HG03432 (cell line): ENCODE measurements around the gene EFNA5.
"Not testable (repeated sequence)": the region's sequence is repeated elsewhere in the genome, so short reads cannot be mapped to it uniquely, and the experiment has no call there.

ENCODE experiments used
- ATAC-seq: cut with Tn5 transposase; IDR thresholded peaks from one replicate; pipeline ENCODE4 v1.9.1; 2021; ENCODE audit warnings: mild to moderate bottlenecking, moderate library complexity; ENCODE audit not compliant: unreplicated experiment

Gene EFNA5

GRCh38 chr5:107378218-107378899, 292.4 kb downstream of the EFNA5 start:
- no peak for ATAC-seq

- ATAC-seq: no peak
These were observed 293.5 kb downstream of the EFNA5 start for GRCh38 chr5:107377277-107377609.

DNA sequence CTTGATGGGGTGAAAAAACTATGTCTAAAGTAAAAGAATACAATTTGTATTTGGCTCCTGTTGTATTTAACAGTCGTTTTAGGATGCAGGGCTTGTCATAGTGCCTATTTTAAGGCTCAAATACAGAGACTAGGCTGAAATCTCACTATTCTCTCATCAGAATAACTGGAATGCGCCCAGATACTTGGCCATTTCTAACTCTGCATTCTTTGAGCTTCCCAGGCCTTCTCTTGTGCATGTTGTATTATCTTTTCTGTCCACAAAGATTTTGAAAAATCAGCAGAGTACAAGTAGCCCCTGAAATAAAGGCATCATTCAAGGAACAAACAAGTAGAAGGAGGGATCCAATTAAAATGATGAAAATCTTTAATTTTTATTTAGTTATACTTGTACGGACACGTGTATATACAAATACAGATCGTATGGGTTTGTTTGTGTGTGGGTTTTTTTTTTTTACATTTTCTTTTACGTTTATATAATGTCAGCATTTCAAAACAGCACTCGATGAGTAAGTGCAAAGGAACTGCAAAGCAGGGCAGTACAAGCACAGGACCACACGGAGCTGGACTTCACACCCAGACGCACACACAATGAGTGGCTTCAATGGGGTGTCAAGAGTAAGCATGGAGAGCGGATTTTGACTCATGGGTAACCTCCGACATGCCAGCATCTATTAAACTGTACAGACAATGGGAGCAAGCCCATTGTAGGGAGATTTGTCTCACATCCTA, 294.0 kb downstream of the EFNA5 start:
- ATAC-seq: no peak

DNA sequence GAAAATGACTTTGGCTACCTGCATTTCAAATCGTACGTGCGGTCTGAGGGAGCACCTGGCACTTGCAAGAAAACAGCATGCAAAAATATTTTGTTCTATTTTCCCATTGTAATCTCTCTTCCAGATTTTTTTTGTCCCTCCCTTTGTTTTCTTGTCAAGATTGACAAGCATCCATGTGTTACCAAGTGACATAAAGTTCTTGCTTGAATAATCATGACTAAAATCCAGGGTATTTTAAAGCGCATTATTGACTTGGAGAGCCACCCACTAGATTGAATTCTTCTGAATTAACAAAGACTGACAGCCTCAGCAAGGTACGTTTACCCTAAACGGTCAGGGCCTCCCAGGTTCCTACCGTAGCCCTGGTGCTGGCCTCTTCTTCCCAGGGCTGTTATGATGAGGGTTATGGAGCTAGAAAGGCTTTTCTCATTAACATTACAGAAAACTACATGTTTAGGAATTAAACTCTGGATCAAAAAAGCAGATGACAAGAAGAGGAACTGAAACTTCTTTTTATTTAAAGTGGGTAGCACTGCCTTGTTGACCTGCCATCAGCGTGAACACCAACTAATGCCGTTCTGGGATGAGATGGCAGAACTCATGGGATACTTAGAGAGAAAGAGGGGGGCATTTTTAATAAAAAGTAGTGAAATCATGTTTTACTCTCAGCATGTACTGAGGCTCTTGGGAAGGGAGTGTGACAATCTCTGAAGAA, 297.0 kb downstream of the EFNA5 start:
- ATAC-seq: peak; percentile 84

DNA sequence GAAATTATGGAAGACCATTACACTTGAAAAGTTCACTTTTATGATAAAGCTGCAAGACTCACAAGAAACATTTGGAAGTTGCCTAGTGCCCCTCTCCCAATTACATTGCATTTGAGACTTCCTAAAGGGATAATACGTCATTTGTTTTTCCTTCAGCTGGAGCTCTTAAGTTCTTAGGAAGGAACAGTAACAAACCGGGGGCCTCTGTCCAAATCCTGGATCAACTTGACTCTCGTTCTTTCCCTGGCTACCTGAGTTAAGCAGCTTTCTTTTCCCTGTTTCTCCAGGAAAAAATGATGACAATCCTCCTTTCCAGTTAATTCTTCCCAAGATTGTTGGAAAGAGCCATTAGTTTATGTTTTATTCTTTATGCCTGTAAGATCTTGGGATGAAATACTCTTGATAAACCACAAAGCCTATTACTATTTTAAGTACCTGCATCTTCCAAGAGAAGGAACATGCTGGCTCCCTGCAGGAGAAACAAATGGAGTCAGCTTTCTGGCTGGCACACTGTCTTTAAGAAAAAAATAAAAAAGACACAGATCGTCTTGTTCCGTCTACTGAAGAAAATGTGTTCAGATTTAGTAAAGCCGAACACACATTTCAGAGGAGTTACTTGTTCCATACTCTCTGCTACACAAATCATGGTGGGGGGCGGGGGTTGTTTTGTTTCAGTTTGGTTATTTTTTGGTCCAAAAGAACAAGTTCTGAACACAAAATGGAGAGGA, 297.9 kb downstream of the EFNA5 start:
- ATAC-seq: no peak

DNA sequence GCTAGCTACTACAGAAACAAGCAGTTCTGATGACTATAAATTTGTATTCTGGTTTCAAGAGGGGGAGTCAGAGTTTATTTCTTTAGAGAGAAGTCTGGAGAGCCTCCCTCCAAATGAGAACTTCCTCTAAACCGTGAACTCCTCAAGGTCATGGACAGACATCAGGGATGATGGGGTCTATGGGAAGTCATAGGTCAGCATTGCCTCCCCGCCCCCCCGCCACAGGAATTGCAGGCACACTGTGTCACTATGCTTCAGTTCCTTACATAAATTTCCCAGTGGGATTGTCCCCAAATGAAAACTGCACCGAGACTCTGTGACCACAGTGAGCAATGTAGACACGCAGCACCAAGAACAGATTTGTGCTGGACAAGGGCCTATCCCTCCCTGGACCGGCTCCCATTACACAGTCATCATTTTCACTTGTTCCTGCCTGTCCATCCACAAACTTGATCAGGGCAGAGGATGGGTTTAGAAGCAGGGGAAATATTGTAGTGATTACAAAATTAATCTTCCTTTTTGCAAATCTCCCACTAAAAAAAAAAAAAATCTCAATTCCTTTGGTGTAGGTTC, 300.3 kb downstream of the EFNA5 start:
- ATAC-seq: no peak

- ATAC-seq: no peak
These were observed 301.1 kb downstream of the EFNA5 start for GRCh38 chr5:107369622-107370021.

GRCh38 chr5:107368615-107369014, 302.1 kb downstream of the EFNA5 start:
- no peak for ATAC-seq

- ATAC-seq: no peak
These were observed 302.8 kb downstream of the EFNA5 start for GRCh38 chr5:107367939-107368338.

DNA sequence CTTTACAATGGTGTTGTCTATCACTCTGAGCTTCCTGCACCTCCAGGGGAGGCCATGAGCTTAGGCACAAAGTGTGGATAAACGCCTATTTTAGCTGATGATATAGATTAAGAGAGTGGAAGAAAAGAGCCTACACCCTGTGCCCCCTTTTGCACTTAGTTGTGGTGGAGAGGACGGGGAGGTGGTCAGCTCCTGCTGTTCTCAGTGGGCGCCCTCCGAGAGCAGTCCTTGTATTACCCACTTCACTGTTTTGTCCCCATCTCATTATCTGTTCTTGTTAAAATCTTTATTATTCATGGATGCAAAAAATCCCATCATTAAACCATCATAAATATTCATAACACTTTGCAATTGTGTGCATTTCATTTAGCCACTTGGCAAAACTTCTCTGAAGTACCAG, 303.3 kb downstream of the EFNA5 start:
- ATAC-seq: no peak

DNA sequence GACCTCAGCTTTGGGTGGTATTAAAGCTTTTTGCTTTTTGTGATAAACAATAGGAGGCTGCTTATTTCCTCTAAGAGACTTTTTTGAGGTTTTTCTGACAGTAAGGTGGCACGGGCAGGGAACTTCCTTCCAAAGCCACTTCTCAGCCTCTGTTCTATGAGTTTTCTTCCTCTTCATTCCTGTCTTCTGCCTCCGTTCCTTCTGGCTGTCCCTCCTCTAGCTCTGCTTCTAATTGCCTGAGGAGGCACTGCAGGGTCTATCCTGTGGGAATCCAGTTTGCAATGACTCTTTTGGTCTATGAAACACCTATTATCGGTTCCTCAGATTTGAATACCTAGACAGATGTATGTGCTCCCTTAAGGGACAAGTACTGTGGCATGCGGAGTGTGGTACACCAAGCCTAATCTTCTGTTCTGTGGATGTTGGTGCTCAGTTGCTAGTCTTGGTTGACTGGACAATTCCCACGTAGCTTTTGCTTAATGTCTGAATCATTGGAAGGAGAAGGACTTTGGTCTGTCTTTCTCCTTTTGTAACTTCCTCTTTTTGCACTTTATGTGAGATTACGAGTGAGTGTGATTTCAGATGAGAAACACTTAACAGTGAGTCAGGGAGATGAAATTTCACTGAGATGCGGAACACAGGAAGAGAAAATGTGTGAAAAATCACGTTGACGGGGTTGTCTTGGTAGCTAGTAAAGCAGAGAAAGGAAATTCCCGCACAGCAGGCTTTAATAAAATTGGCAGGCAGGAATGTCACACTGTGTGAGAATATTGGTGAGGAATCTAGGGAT, 305.2 kb downstream of the EFNA5 start:
- peak; percentile 71 for ATAC-seq

- peak; percentile 36 for ATAC-seq
These were observed 306.1 kb downstream of the EFNA5 start for GRCh38 chr5:107364443-107365319.

DNA sequence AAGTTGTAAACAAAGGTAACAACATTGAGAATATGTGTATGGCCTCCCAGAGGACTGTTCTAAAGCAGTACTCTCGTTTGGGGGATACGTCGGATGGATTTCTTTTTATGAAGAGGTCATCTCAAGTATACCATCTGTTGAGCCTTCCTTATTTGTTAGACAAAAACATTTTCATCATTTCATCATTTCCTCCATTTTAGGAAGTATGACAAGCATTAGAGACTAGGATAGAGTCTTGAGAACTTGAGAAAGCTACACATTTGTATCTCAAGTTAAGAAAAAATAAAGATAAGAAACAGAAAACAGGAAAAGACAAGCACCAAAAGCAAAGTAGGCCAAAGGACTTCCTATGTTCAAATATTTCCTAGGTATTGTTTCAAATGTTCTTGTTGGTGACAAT, 307.0 kb downstream of the EFNA5 start:
- ATAC-seq: no peak

DNA sequence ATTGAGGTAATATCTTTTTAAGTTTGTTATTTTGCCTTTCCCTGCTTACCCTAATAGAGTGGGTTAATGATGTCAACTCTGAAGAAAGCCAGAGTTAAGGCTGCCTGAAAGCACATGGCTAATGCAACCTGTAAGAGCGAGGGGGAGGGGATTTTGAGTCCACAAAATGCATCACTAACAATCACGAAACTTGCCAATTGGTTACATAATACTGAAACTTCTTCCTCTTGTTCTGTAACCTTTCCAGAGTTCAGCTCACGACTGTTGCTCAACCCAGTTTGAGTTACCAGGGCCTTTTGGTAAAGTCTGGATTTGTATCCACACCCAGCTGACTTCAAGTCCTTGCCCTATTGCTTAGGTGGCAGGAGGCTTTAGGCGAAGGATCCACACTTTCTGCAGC, 308.8 kb downstream of the EFNA5 start:
- ATAC-seq: no peak

DNA sequence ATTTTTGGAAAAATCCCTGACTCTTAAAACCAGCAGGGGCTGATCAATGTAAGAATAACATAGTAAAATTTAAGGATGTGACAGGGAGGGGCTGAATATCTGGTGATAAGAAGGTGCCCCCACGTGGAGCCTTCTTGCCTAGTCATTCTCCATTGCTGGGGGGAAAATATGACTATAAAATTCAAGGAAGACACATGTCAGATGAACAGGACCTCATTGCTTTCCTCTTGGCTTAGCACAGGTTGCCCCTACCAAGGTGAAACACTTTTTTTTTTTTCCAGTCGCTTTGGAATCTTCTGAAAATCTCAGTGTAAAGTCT, 310.9 kb downstream of the EFNA5 start:
- ATAC-seq: no peak

DNA sequence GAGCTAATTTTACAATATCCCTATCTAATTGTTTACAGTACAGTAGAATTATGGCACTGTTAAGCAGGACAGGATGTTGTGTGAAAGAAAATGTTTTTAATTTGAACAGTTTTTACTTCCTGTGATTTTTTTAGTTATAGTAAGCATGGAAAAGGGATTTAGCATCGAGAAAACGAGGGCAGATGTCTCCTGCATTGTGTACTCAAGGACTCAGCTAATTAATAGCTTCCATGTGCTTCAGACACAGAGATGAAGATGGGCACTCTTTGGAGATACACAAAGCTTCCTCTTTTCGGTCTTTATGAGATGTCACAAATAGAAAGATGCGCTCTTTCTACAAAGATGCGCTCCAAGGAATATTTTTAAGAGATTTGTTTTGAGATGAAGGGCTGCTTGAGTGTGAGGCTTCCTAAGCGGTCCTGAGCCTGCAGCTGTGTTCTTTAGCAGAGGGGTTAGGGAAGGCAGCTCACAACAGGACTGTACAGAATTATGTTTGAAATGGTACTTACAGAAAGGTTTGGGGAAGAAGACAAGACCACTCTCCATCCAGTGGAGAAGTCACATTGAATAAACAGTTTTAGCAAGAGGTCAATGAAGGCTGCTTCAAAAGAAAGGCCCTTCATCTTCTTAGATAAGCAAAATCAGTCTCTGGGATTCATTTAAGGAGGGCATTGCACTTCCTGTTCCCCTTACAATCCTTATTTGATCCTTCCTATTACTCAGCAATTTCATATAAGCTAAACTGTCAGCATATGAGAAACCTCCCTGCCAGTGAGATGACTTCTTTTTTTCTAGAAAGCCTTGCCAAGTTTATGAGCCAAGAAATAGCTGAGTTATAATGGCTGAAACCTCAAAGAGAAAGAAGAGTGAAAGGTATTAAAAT, 311.5 kb downstream of the EFNA5 start:
- ATAC-seq: no peak

DNA sequence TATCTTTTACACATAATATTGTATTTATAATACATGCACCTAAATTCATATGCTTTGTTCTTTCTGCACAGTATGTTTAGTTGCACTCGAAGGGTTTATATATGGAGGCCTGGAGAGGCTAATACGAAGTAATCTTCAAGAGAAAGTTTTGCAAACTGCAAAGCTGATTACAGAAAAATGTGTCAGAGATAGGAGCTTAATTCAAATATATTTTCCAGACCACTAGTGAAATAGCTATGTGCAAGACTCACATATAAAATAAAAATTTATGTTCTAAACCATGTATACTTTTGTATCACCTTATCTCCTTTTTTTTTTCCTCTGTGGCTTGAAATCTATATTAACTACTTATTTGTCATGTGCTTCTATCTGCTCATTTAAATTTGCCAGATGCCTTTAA, 313.8 kb downstream of the EFNA5 start:
- ATAC-seq: no peak

- no peak for ATAC-seq
These were observed 318.2 kb downstream of the EFNA5 start for GRCh38 chr5:107352576-107352975.

- not testable (repeated sequence) for ATAC-seq
These were observed 324.2 kb downstream of the EFNA5 start for GRCh38 chr5:107346580-107346979.
